Stimulated activated CD8-positive, alpha-beta memory T cell treated with anti-CD3 and anti-CD28 coated beads, Interleukin-4, amount 100 ng/mL, for 1 hour (primary cell): ENCODE results near the gene SRGAP2B.
"Not testable (repeated sequence)": the region's sequence is repeated elsewhere in the genome, so short reads cannot be mapped to it uniquely, and the experiment has no call there.

Source experiments
- DNase-seq, 2 donors: peaks; one replicate each; pipeline ENCODE4 v3.0.0-alpha.2; 2020; ENCODE audit warnings: low read depth in 2 of 2, low spot score in 1 of 2

The SRGAP2B gene

DNA sequence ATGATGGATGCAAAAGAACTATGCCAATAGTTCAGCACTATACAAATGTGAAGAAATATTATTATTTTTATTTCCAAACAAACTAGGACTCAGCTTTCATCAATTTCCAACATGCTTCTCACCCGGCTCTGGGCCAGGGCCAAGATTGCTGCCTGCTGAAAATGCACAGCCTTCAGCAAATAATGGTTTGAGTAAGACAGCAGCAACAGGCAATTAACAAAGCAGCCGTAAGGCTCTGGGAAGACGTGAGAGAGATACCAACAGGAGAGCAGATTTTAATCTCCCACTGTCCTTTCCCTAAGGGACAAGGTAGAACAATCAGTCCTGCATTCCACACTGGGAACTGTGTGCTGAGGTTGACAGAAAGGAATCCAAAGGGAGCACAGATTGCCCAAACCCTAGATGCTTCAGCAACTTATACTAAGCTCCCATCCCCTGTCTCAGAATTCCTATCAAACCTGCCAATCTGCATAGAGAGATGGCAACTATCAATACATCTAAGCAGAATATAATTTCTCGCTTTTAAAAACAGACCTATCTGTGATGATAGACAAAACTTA is 134.1 kb downstream of the SRGAP2B start:
- DNase-seq: not testable (repeated sequence)

DNA sequence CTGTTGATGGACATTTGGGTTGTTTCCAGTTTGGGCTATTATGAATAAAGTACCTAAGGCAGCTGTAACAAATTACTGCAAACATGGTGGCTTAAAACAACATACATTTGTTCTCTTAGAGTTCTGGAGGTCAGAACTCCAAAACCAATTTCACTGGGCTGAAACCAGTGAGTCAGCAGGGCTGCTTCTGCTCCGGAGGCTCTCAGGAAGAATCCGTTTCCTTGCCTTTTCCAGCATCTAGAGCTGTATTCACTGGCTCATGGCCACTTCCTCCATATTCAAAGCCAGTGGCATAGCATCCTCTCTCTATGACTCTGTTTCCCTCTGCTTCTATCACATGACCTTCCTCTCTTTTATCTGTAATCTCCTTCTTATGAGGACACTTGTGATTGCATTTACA is 146.7 kb downstream of the SRGAP2B start:
- not testable (repeated sequence) for DNase-seq

DNA sequence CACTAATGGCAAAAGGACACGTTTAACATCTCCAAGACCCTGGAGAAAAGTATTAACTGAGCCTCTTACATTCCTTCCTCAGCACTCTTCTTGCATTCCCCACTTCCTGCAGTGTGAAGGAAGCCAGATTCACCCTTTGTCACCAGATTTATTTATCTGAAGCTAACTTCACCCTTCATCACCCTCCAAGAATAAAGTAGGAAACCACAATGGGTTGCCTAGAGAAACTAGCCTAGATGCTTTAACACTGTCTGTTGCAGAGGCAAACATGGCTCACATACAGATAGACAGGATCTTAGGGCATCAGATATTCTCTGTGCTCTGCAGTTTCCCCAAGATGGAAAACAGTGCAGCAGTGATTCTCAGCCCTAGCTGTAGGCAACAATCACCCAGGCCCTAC is 147.6 kb downstream of the SRGAP2B start:
- DNase-seq: not testable (repeated sequence)

DNA sequence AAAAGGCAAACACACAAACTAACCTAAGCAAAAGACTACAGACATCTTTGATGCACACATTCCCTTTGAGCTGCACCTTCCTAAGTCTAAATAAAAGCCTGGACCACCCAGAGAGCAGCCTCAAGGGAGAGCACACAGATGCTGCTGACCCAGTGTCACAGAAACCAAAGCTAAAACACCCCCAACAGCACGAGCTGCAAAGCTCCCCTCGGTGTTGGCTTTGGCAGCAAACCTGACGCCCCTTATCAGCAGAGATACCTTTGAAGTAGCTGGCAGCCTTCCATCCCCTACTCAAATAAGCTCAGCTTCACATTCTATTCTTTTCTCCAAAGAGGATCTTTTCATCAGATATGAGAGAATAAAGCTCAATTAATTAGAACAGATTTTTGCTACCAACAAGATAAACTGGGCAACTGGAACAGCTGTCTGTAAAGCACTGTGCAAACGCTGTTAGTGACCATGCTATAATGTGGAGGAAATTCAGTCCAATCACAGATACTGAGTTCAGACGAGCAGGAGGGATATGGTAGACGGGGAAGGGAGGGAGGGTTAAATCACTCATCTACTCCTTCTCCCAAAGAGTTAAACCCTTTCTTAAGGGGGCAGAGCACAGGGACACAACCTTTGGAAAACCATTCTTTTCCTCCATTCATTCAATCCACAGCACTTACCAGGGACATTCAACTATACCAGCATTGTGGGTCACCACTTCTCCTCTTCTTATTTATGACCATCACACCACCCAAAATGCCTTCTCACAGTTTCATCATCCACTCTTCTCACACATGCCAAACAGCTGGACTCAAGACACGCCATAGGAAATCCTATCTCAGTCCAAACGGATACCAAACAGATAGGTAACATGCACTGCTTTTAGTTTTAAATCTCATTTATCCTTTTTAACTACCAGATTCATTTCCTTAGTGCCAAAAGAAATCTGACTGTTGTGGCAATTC is 148.3 kb downstream of the SRGAP2B start:
- DNase-seq: not testable (repeated sequence)

DNA sequence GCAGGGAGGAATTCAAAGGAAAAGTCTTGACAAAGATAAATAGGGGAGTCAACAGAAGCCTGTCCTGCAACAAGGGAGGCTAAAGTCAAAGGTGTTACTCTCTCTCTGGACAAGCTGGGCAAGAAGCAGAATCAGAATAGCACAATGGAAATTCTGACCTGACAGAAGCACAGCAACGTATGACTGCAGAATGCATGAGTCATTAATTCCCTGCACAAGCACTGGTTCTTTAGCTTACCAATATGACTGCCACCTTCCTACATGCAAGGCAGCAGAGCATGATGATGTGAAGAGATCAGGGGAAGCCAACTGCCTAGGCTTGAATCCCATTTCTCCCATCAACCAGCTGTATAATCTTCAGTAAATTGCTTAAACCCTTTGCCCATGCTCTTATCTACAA is 153.4 kb downstream of the SRGAP2B start:
- DNase-seq: not testable (repeated sequence)

DNA sequence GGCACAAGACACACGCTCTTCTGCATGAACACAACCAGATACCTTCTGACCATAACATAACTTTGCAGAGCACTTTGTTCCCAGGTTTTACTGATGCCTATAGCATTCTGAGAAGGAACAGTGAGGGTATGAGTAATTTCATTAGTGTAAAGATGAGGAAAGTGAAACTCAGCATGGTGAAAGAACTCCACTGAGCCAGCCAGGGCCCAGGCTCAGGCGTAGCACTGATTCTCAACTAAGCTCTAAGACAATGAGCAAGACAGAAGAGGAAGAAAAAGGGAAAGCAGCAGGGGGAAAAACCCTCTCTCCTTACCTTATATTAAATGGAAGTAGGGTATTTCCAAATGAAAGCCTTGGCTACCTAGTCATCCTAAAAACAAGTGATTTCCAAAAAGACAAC is 155.1 kb downstream of the SRGAP2B start:
- not testable (repeated sequence) for DNase-seq

DNA sequence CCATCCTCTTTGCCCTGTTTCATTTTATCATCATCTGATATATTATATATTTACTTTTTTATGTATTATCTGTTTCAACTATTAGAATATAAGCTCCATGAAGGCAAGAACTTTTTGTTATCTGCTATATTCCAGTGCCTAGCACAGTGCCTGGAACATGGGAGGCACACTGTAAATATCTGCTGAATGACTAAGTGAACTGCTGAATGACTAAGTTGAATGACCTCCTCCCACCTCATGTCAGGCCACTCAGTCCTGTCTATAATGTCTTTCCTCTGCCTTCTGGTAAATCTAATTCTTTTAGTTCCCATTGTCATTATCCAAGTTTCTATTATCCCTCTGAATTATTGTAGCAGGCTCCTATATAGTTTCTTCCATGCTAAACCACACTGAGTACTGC is 156.5 kb downstream of the SRGAP2B start:
- DNase-seq: not testable (repeated sequence)

DNA sequence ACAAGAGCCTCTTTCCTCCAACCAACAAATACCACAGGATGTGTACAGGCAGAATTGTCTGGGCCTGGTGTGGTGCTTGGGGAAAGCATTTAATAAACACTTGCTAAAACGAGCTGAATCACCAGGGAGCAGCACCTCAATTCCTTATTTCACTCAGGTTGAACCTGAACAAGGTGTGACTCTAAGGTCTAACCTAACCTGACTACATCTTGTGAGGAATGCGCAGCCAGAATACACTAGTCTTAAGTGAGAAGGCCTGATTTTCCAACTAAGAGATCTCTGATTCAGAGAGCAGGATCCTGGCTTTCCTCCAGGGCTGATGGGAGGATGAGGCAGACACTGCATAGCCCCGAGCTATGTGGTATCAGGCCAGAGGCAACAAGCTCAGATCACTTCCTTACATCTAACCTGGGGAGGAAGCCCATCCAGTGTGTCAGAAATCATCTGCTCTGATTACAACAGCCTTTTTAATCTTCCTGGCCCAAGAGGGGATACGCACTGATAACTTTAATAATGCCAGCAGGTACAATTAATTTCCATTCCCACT is 158.9 kb downstream of the SRGAP2B start:
- DNase-seq: not testable (repeated sequence)

DNA sequence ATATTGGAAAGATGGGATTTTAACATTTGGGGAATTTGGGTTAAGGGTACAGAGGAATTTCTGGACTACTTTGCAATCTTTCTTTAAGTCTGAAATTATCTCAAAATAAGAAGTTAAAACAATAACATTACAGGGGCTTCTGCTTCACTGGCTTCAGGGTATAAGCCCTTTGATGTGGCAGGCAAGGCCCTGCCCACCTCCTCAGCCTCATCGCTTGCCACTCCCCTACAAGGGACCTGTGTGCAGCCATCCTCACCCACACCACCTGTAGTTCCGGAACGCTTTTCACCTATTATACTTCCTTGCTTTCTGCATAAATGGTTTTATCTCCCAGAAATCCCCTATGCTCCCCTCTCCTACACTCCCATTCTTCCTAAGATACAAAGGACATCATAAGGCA is 159.8 kb downstream of the SRGAP2B start:
- DNase-seq: not testable (repeated sequence)

DNA sequence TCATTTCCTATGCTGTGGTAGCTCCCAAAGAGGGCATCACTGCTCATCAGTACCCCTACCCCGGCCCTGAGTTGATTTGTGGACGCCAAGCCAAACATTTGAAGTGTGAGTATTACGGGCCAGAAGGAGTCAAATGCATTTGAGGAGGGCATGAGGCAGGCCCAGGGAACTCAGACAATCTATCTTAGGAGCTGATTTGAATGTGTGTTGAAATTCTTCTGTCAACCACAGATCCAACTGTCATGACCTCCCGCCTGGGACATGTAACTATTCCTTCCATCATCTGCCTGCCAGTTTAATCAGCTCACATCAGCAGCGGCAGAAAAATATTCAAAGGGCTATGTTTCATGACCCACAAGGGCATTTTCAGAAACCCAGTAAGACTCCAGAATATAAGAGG is 162.1 kb downstream of the SRGAP2B start:
- not testable (repeated sequence) for DNase-seq

DNA sequence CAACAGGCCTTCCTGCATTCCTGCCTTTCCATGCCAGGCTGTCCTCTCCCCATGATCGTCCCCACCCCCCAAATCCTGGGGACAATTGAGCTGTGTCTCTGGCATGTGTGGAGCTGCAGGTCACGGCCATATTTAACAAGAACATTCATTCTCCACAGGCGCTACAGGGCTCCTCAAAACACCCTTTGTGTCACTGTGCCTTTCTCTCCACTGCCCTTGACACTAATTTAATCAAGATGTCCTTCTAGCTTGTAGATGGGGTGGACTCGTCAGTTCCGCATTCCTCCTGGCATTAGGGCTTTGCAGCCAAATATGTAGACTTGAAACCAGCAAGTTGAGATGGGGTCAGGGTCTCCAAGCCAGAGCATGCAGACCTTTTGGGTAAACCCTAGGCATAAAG is 163.0 kb downstream of the SRGAP2B start:
- not testable (repeated sequence) for DNase-seq

DNA sequence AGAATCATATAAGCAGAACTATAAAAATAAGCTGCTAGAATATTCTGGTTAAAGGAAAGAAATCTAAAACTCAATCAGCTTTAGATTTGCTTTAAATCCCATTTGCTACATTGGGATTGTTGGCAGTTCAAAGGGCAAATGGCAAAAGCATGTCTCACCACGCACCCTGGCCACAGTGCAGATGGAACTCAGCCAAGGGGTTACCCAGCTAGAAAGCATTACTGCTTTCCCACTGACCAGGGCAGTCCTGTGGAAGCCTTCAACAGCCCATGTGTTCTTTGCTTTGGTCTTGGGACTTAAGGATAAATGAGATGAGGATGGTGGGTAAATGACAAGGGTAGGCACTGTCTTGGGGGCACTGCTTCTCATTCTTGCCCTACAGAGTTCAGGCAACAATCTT is 163.6 kb downstream of the SRGAP2B start:
- not testable (repeated sequence) for DNase-seq

DNA sequence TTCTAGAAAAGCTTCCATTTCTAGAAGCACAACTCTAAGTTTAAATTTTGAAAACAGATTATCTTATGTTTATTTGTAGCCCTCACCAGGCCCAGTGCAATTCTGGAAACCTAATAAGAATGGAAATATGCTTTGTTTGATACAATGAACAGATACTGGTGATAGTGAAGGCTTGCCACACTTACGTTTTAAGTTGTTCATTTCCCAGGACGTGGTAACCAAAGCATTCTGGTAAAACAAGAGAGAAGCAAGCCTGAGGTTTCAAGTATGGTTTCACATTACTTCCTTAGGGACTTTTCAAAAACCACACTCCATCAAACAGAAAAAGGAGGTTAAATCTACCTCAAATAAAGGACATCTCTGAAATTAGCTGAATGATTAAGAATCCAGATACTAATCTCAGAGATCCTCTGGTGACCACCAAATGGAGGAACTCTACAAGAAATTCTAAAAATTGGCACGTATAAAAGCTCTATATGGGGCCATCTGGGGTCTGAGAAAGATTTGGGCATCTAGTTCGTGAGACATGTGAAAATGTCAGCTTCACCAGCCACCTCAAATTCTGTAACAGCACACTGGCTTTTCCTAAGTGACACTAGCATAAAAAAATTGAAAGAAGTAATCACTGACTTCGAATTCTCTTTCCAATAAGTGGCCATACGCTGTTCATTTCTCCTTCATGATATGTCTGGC is 164.9 kb downstream of the SRGAP2B start:
- not testable (repeated sequence) for DNase-seq

DNA sequence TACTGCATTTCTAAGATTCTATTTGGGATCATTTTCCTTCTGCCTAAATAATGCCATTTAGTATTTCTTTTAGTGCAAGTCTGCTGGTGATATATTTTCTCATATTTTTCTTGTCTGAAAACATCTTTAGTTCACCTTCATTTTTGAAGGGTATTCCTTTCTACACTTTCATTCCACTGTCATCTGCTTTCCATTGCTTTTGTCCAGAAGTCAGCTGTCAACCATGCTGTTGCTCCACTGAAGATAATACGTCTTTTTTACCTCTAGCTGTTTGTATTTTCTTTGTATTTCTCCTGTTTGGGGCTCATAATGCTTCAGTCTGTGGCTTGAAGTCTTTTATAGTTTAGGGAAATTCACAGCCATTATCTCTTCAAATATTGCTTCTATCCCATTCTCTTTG is 167.8 kb downstream of the SRGAP2B start:
- not testable (repeated sequence) for DNase-seq

DNA sequence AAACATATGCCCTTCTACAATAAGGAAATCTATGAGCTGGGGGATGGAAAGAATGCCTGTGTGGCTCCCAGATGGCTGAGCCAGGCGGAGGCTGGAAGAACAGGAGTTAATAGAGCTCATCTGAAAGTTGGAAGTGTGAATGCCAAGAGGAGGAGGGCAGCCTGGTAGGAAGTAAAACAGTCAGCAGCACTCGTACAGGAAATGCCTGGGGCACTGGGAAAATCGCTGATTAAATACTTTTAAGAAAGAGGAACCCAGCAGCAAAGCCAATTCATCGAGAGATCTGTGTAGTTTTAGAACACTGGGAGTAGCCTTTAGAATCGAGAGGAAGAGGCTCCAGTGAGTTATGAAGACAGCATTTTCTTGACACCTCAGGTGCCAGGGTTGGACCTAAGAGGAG is 171.5 kb downstream of the SRGAP2B start:
- DNase-seq: not testable (repeated sequence)

DNA sequence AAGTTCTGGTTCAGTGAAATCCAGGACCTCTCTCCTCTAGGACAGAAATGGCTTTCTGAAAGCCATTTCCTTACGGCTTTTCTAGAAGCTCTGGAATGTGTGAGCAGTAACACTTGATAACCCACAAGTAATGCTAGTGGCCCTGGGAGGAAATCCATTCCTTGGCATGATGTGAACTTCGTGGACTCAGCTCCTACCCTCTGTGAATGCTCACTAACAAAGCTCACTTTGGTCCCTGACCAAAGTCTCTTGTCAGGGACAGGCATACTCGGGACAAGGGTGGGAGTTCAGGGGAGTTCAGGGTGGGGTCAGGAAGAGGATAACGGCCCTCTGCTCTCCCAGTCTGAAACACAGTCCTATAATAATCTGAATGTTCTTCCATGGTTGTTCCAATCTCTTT is 172.3 kb downstream of the SRGAP2B start:
- not testable (repeated sequence) for DNase-seq

DNA sequence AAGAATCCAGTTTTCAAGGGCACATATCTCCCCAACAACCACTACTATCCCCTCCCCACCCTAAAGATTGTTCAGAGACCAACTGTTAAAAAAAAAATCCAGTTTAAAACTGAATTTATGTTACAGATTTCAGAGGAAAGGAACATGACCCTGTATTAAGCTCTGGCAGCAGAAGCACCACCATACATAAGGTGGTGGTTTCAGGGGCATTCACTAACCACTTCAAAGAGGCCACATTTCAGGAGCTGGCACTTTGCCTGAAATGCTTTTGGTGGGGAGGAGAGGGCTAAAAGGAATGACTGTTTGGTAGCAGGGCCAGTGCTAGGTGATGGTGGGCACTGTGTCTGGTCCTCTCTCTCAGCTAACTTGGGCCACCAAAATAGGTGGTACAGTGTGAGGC is 176.0 kb downstream of the SRGAP2B start:
- not testable (repeated sequence) for DNase-seq

DNA sequence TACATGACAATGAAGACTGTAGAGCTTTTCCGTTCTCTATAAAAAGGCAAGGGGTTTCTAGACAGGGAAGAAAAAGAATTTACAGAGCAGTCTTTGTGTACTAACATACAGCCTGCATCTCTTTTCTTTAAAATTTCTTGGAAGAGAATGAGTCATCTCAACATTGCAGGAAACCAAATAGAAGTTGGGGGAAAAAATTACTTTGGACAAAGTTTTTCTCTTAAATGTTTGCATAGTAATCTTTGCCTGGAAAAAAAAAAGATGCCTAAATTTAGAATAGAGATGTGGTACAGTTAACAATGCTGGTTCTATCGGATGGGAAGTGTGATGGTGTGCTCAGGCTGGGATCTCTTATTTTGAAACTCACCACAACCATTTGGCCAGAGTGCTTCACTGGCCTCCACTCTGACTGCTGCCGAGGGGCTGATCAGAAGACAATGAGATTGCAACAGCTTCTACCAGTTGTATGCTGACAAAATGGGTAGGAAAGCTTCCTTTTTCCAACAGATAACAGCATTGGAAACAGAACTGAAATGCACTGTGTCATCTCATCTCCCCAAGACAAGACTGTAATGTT is 177.0 kb downstream of the SRGAP2B start:
- DNase-seq: not testable (repeated sequence)

DNA sequence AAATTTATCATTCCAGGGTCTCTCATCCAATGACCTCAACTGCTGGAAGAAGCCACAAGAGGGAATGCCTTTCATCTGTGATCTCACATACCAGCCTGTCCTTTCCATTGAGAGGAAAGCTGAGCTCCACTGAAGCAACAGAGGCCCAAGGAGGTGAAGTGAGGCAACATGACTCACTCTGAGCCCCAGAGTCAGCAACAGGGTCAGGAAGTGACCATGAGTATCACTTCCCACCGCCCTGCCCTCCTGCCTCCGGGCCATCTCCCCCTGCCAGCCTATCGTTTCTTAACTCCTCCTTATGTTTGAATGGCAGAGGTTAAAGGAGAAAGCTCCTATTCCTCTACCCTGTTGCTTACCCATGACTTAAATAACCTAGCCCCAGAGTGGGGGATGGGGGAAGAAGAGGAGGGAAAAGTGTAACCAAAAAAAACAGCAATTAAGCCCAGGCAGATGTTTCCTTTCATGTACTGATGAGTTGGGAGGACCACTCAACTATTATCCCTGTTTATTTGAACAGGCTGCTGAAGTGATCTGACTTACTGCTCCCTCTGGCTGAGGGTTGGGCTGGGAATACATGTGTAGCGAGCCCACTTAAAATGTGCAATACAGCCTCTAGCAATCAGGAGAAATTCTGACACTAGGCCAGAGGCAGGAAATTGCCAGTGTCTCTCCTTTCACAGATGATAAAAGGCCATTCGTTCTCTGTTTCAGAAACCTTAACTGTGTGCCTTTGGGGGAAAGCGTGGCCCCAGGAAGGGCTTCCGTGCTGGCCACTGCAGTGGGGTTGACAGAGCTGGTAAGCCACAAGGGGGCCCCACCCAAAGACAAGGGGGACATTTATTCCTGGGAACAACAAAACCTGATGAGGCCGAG is 177.7 kb downstream of the SRGAP2B start:
- not testable (repeated sequence) for DNase-seq
